HL-60 (cell line): ENCODE results near the gene TMEM101.
"Not testable (repeated sequence)": the region's sequence is repeated elsewhere in the genome, so short reads cannot be mapped to it uniquely, and the experiment has no call there.

Source experiments
- DNase-seq, 2 experiments: peaks; one replicate each; pipeline ENCODE4 v3.0.0-alpha.2; 2010 to 2020; ENCODE audit warnings: low read depth in 1 of 2, low spot score in 1 of 2
- H3K27ac ChIP-seq: fragments of 250-450 bp; sonication (Bioruptor Pico); replicated peaks from 2 replicates; pipeline ENCODE4 v1.5.1; 2020; ENCODE audit warnings: mild to moderate bottlenecking, moderate library complexity
- H3K27me3 ChIP-seq: fragments of 250-450 bp; sonication (Bioruptor Pico); 2 replicates; pipeline ENCODE4 v1.5.1; 2021; ENCODE audit warnings: mild to moderate bottlenecking, moderate library complexity; ENCODE audit not compliant: insufficient read depth, poor library complexity, severe bottlenecking
- H3K4me3 ChIP-seq: replicated peaks from 2 replicates; pipeline ENCODE4 v1.5.1; 2011; ENCODE audit warnings: mild to moderate bottlenecking, control low read depth, low read length; ENCODE audit not compliant: insufficient read depth
- CTCF ChIP-seq: IDR thresholded peaks from one replicate; pipeline ENCODE4 v1.5.1; 2011; ENCODE audit warnings: low read length, control low read depth, inconsistent platforms; ENCODE audit not compliant: insufficient read depth
- GABPA ChIP-seq: IDR thresholded peaks from 2 replicates; pipeline ENCODE4 v1.6.1; 2012; ENCODE audit warnings: low read depth
- POLR2AphosphoS5 ChIP-seq: IDR thresholded peaks from 2 replicates; pipeline ENCODE4 v1.6.1; 2012; ENCODE audit warnings: low read depth
- REST ChIP-seq: IDR thresholded peaks from 2 replicates; pipeline ENCODE4 v1.6.1; 2012; ENCODE audit warnings: low read depth; ENCODE audit not compliant: insufficient replicate concordance
- SPI1 ChIP-seq: IDR thresholded peaks from 2 replicates; pipeline ENCODE4 v1.6.1; 2012; ENCODE audit warnings: low read depth, mild to moderate bottlenecking, borderline replicate concordance

TMEM101 gene

GRCh38 chr17:43962479-43962878 is 52.3 kb downstream of the TMEM101 start:
- H3K27me3 ChIP-seq = no peaks in the 10 kb centered on the region
- no peak for TF ChIP-seq SPI1
- TF ChIP-seq GABPA = no peak
- TF ChIP-seq CTCF = no peak
- no peak overlapping the region for H3K4me3 ChIP-seq
- H3K27ac ChIP-seq = no peak overlapping the region
- DNase-seq = no peak

GRCh38 chr17:43961954-43962353 is 52.8 kb downstream of the TMEM101 start:
- Histone ChIP-seq H3K4me3 (no peak overlapping the region), H3K27ac (no peak overlapping the region), H3K27me3 (no peaks in the 10 kb centered on the region)
- TF ChIP-seq SPI1 = no peak
- no peak for TF ChIP-seq POLR2AphosphoS5
- no peak for TF ChIP-seq REST
- no peak for TF ChIP-seq GABPA
- no peak for TF ChIP-seq CTCF
- DNase-seq = no peak

GRCh38 chr17:43961292-43961691 is 53.5 kb downstream of the TMEM101 start:
- not testable (repeated sequence) for H3K4me3 ChIP-seq, DNase-seq, H3K27ac ChIP-seq, H3K27me3 ChIP-seq
